Astrocyte of the spinal cord (primary cell): ENCODE measurements around the gene NR1H2.
"Not testable (repeated sequence)": the region's sequence is repeated elsewhere in the genome, so short reads cannot be mapped to it uniquely, and the experiment has no call there.

Experiments
- DNase-seq: peaks from one replicate; pipeline ENCODE4 v3.0.0; 2011; ENCODE audit warnings: low read depth, low spot score
- H3K4me3 ChIP-seq: 2 replicates; pipeline ENCODE4 v1.5.1; 2011; ENCODE audit warnings: low read depth, mild to moderate bottlenecking, low read length, moderate library complexity
- in situ Hi-C: cut with HindIII; loops from 2 replicates; pipeline ENCODE4 v1.10.0; 2017; ENCODE audit warnings: low sequenced_read_pairs
- TF ChIP-seq, protein P1 (sequence below): IDR thresholded peaks from 2 replicates; pipeline ENCODE4 v1.5.1; 2012; ENCODE audit warnings: low read depth, mild to moderate bottlenecking, low read length, inconsistent platforms

The NR1H2 gene

DNA sequence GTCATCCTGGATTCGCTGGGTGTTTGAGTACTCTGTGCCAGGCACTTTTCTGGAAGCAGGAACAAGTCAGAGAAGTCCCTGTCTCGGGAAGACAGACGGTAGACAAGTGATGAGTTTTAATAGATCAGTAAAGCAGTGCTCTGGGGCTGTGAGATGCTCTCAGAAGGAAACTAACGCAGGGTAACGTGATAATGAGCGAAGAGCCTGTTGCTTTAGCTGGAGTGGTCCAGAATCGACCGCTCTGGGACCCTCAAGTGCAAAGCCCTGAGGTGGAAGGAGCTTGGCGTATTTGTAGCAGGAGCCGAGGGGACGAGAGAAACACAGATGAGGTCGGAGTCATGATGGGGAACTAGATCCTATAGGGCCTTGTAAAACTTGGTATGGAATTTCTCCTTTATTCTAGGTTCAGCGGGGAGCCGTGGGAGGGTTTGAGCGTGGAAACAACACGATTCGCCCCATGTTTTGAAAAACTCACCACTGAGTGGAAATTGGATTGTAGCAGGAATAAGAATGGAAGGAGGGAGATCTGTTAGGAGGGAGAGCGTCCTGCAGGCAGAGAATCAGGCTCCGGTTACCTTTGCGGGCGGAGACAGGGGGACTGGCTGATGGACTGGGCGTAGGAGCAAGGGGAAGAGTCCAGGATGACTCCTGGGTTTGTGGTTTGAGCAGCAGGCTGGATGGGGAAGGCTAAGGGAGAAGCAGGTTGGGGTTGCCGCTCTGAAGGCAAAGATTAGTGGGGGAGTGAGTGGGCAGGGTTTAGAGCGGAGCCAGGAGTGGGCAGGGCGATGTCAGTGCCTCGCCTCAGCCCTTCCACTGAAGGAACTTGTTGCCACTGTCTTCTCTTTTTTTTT is 8.7 kb downstream of the NR1H2 start:
- DNase-seq: no peak
- H3K4me3 ChIP-seq: peak overlapping the region; percentile 70
- TF ChIP-seq, protein P1, sequence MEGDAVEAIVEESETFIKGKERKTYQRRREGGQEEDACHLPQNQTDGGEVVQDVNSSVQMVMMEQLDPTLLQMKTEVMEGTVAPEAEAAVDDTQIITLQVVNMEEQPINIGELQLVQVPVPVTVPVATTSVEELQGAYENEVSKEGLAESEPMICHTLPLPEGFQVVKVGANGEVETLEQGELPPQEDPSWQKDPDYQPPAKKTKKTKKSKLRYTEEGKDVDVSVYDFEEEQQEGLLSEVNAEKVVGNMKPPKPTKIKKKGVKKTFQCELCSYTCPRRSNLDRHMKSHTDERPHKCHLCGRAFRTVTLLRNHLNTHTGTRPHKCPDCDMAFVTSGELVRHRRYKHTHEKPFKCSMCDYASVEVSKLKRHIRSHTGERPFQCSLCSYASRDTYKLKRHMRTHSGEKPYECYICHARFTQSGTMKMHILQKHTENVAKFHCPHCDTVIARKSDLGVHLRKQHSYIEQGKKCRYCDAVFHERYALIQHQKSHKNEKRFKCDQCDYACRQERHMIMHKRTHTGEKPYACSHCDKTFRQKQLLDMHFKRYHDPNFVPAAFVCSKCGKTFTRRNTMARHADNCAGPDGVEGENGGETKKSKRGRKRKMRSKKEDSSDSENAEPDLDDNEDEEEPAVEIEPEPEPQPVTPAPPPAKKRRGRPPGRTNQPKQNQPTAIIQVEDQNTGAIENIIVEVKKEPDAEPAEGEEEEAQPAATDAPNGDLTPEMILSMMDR: no peak
- in situ Hi-C loops: no loop called here

GRCh38 chr19:50387176-50387867 is 11.1 kb downstream of the NR1H2 start:
- in situ Hi-C loops: no loop called here
- no peak overlapping the region for H3K4me3 ChIP-seq
- DNase-seq: no peak
- TF ChIP-seq, protein P1: no peak

DNA sequence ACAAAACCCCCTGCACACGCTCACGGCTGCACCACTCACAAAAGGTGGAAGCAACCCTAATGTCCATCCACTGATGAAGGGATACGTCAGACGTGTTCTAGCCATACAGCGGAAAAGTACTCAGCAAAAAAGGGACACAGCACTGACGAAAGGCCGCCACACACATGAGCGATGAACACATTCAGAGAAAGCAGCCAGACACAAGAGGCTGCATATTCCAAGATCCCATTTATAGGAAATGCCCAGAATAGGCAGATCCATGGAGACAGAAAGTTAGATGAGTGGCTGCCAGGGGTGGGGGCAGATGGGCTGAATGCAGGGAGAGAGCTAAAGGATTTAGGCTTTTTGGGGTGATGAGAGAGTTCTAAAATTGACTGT is 11.6 kb downstream of the NR1H2 start:
- in situ Hi-C loops: no loop called here
- TF ChIP-seq, protein P1: no peak
- no peak overlapping the region for H3K4me3 ChIP-seq
- no peak for DNase-seq

GRCh38 chr19:50390295-50390694 is 14.0 kb downstream of the NR1H2 start:
- DNase-seq, H3K4me3 ChIP-seq, in situ Hi-C loops: not testable (repeated sequence)

DNA sequence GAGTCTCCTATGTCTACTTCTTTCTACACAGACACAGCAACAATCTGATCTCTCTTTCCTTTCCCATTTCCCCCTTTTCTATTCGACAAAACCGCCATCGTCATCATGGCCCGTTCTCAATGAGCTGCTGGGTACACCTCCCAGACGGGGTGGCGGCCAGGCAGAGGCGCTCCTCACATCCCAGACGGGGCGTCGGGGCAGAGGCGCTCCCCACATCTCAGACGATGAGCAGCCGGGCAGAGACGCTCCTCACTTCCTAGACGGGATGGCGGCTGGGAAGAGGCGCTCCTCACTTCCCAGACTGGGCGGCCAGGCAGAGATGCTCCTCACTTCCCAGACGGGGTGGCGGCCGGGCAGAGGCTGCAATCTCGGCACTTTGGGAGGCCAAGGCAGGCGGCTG is 14.7 kb downstream of the NR1H2 start:
- DNase-seq, H3K4me3 ChIP-seq, in situ Hi-C loops: not testable (repeated sequence)

- no peak for DNase-seq
- no peak overlapping the region for H3K4me3 ChIP-seq
- TF ChIP-seq, protein P1: no peak
- in situ Hi-C loops: no loop called here
Observed at GRCh38 chr19:50392759-50393158, 16.5 kb downstream of the NR1H2 start.

GRCh38 chr19:50393589-50393988 is 17.3 kb downstream of the NR1H2 start:
- TF ChIP-seq, protein P1: no peak
- in situ Hi-C loops: no loop called here
- no peak overlapping the region for H3K4me3 ChIP-seq
- DNase-seq: no peak
